Memory B cell (primary cell): ENCODE results near the gene CD47.

Experiments
- ATAC-seq: fragments of 150-1000 bp; cut with Tn5 transposase; 2 replicates; pipeline ENCODE4 v1.10.0; 2021; ENCODE audit warnings: low read depth, mild to moderate bottlenecking, moderate library complexity
- DNase-seq, 2 donors: peaks; one replicate each; pipeline ENCODE4 v3.0.0; 2022; ENCODE audit warnings: low spot score in 2 of 2
- H3K27ac Mint-ChIP-seq: one replicate; pipeline ENCODE4 v1.8.0; 2022; ENCODE audit warnings: mild to moderate bottlenecking, moderate library complexity, mixed read lengths
- H3K27me3 Mint-ChIP-seq: one replicate; pipeline ENCODE4 v1.8.0; 2022; ENCODE audit warnings: mixed read lengths
- H3K36me3 Mint-ChIP-seq: one replicate; pipeline ENCODE4 v1.8.0; 2022; ENCODE audit warnings: mild to moderate bottlenecking, mixed read lengths
- H3K4me1 Mint-ChIP-seq: one replicate; pipeline ENCODE4 v1.8.0; 2022; ENCODE audit warnings: mixed read lengths
- H3K4me3 Mint-ChIP-seq: one replicate; pipeline ENCODE4 v1.8.0; 2022; ENCODE audit warnings: mild to moderate bottlenecking, moderate library complexity, mixed read lengths
- H3K9me3 Mint-ChIP-seq: one replicate; pipeline ENCODE4 v1.8.0; 2022; ENCODE audit warnings: mixed read lengths

CD47 gene

DNA sequence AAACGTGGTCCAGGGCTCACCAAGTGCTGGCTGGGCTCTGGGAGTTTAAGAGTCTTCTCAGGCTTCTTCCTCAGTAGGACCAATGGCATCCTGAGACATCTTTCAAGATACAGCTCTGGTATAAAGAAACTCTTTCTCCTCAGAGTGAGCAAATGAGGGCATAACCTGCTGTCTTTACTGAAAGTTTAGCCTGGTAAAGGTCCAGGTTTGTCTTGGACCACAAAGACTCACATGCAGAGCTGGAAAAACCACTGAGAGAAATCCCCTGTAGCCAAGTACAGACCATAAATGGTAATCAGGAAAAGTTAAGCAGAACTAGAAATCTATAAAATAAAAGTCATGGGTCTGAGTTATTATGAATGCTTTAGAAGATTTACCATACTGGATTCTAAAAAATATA lies 23.1 kb downstream of the CD47 start:
- Mint-ChIP-seq H3K36me3 (peaks cover 37% of the 10 kb centered on the region), H3K4me1 (peaks cover 41% of the 10 kb centered on the region), H3K27me3 (no peaks in the 10 kb centered on the region), H3K4me3 (no peak overlapping the region), H3K27ac (peak overlapping the region; percentile 80), H3K9me3 (no peaks in the 10 kb centered on the region)
- no peak for ATAC-seq
- no peak for DNase-seq

DNA sequence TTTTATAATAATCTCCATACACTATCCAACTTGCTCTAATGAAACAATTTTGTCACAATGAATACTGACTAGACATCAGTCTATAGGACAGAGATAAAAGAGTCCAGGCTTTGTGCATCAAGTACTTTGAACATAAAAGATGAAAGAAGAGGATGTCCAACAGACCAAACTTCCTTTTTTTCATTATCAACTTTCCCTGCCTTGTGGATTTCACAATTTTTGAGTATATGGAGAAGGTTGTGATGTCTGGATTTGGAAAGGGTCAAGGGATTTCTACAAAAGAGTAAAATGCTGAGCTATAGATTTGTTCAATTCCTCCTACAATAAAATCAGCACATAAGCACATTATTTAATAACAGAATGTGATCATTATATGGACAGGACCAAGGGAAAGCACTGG lies 25.7 kb downstream of the CD47 start:
- no peak for DNase-seq
- no peak for ATAC-seq
- Mint-ChIP-seq H3K9me3 (no peaks in the 10 kb centered on the region), H3K36me3 (peaks cover 34% of the 10 kb centered on the region), H3K4me3 (no peak overlapping the region), H3K27me3 (no peaks in the 10 kb centered on the region), H3K4me1 (peaks cover 38% of the 10 kb centered on the region), H3K27ac (peak overlapping the region; percentile 86)

DNA sequence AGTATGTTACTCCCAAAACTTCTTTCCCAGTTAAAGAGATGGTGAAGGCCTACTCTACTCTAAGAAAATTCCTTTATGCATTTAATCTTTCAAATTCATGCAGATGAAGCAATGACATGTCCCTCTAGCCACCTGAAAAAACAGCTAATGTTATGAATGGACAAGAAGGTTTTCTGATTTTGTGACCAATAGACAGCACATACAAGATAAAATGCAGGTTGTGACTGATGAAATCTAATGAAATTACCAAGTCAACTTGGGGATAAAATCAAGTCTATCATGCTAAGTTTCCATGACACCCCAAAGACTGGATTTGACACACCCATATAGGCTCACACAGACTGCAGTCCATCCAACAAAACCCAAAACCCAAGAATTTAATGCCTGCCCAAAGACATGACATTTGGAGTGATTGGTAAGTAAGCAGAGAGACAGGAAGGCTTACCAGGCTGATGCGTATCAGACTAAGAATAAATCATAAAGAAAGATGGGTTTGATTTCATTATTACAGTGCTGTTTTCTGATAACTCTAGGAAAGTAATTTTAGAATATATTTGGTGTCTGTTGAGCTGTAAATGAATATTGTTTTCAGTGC lies 26.4 kb downstream of the CD47 start:
- H3K27me3 Mint-ChIP-seq: no peaks in the 10 kb centered on the region
- no peak overlapping the region for H3K4me3 Mint-ChIP-seq
- no peak for DNase-seq
- no peaks in the 10 kb centered on the region for H3K9me3 Mint-ChIP-seq
- H3K27ac Mint-ChIP-seq: peak overlapping the region; percentile 68
- no peak for ATAC-seq
- H3K36me3 Mint-ChIP-seq: peaks cover 40% of the 10 kb centered on the region
- H3K4me1 Mint-ChIP-seq: peaks cover 39% of the 10 kb centered on the region

DNA sequence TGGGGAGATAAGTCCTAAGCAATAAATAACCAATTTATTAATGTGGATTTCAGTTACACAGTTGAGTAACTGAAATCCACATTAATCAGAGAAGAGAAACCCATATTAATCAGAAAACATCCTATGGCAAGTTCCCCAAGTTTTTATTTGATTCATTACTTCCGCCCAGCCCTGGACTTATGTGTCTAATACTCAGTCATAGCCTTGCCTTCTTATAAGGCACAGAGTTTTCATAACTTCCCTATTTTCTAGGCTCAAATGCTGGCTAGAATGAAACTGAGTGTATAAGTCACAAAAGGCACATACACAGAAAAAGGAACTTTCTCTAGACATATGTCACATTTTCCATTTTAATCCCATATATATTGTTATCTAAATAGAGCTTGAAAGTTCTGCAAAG lies 28.8 kb downstream of the CD47 start:
- peak; percentile 98 for ATAC-seq
- Mint-ChIP-seq H3K9me3 (no peaks in the 10 kb centered on the region), H3K4me1 (peaks cover 36% of the 10 kb centered on the region), H3K27ac (peak overlapping the region; percentile 25), H3K36me3 (peaks cover 32% of the 10 kb centered on the region), H3K27me3 (no peaks in the 10 kb centered on the region), H3K4me3 (no peak overlapping the region)
- peak in 1 of 2 donors; percentile 27 for DNase-seq

DNA sequence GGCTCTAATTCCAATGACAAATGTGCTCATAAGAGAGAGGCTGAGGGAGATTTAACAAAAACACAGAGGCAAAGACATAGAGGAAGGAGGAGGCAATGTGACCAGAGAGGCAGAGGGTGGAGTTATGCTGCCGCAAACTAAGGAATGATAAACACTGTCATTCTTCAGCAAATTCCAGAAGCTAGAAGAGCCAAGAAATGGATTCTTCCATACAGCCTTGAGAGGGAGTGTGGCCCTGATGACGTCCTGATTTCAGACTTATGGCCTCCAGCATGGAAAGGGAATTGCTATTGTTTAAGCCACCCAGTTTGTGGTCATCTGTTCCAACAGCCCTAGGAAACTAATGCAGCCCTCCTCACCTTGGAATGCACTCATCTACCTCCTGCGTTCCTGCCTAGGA lies 30.5 kb downstream of the CD47 start:
- Mint-ChIP-seq H3K27ac (peak overlapping the region; percentile 20), H3K36me3 (peaks cover 31% of the 10 kb centered on the region), H3K4me1 (peaks cover 35% of the 10 kb centered on the region), H3K4me3 (no peak overlapping the region), H3K9me3 (no peaks in the 10 kb centered on the region), H3K27me3 (no peaks in the 10 kb centered on the region)
- DNase-seq (no peak), ATAC-seq (no peak)

DNA sequence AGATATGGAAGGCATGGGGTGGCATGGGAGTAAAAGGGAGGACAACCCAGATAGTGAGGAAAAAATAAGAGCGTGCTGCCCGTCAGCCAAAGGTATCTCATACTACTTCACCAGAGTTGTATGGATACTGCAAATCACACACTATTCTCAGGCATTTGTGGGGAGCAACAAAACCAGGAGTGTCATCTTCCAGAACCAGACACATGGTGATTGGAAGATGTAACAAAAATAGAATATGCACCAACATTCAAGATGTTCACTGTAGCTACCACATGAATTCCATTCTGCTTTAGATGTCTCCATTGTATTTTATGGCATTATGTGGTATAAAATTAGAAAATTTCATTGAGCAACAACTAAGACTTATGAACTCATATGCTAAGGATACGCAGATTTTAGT lies 34.9 kb downstream of the CD47 start:
- H3K9me3 Mint-ChIP-seq: no peaks in the 10 kb centered on the region
- ATAC-seq (no peak), DNase-seq (no peak)
- H3K27me3 Mint-ChIP-seq: no peaks in the 10 kb centered on the region
- H3K4me1 Mint-ChIP-seq: peaks cover 31% of the 10 kb centered on the region
- H3K4me3 Mint-ChIP-seq: no peak overlapping the region
- H3K36me3 Mint-ChIP-seq: peaks cover 39% of the 10 kb centered on the region
- peak overlapping the region; percentile 35 for H3K27ac Mint-ChIP-seq

DNA sequence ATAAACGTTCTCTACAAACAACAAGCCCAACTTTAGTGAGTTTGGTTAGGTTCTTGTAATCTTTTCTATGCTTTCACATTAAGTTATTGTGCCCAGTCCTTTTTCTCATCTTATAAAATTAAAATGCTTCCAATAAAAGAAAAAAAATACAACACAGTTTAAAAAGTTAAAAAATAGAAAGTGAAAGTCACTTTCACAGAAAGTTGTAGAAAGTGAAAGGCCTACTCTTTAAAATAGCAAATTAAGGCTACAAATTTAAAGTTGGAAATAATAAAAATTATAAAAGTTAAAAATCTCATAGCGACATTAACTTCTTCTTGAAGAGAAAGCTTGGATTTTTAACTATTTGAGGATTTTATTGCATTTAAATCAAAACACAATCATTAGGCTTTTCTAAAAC lies 35.9 kb downstream of the CD47 start:
- peaks cover 23% of the 10 kb centered on the region for H3K4me1 Mint-ChIP-seq
- H3K36me3 Mint-ChIP-seq: peaks cover 34% of the 10 kb centered on the region
- H3K27ac Mint-ChIP-seq: no peak overlapping the region
- no peaks in the 10 kb centered on the region for H3K27me3 Mint-ChIP-seq
- no peak for ATAC-seq
- H3K9me3 Mint-ChIP-seq: no peaks in the 10 kb centered on the region
- no peak overlapping the region for H3K4me3 Mint-ChIP-seq
- DNase-seq: no peak

DNA sequence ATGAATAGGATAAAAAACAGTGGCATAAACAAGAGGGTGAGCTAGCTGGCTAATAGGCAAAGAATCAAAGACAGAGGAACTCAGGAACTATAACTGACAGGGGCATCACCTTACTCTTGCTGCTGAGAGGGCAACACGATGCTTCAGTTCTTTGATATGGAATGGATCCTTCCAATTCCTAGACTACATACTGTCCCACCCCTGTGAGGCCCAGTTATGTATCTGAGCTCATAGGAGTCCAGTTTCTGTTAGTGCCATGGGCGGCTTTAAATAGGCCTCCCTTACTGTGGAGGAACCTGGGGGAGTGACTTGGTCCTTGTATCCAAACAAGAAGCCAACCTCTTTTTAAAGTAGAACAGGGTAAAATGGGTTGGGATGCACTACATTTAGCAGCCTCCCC lies 37.3 kb downstream of the CD47 start:
- Mint-ChIP-seq H3K4me3 (no peak overlapping the region), H3K9me3 (no peaks in the 10 kb centered on the region), H3K36me3 (peaks cover 31% of the 10 kb centered on the region), H3K4me1 (peaks cover 20% of the 10 kb centered on the region), H3K27ac (peak overlapping the region; percentile 3), H3K27me3 (no peaks in the 10 kb centered on the region)
- ATAC-seq (no peak), DNase-seq (no peak)

DNA sequence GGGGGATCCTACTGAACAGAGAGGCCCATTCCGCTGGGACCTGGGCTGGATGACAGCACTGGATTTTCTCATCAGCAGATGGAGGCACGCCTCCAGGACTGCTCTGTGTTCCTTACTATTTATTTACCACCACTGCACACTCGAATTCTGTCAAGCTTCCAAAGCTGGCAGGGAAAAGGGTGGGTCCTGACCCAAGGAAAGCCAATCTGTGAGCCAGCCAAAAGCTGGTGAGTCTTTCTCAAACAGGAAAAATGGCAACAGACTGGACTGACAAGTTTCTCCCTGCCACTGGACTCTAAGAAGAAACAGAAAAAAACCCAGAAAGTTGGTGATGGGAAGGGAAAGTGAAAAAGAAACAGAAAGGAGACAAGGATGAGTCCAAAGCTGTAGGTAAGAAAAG lies 37.8 kb downstream of the CD47 start:
- DNase-seq (no peak), ATAC-seq (no peak)
- Mint-ChIP-seq H3K4me3 (no peak overlapping the region), H3K27me3 (no peaks in the 10 kb centered on the region), H3K4me1 (peaks cover 20% of the 10 kb centered on the region), H3K27ac (peak overlapping the region; percentile 3), H3K36me3 (peaks cover 31% of the 10 kb centered on the region), H3K9me3 (no peaks in the 10 kb centered on the region)

DNA sequence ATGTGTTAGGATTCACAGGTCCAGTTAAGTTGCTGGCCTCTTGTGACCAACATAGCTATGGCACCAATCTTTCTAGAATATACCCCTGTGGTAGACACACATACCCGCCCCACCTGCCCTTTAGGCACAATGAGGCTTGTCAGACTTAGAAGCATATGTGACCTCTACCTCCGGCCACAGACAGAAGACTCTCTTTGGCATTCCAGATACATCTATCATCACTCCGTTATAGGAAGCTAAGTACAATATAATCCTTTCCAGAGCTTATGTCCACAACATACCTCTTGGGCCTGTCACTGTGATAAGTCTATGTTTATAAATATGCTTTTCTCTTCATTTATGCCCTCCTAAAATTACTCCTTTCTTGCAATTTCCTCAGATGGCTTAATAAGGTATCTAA lies 39.8 kb downstream of the CD47 start:
- Mint-ChIP-seq H3K4me1 (peaks cover 15% of the 10 kb centered on the region), H3K9me3 (no peaks in the 10 kb centered on the region), H3K27me3 (no peaks in the 10 kb centered on the region), H3K4me3 (no peak overlapping the region), H3K36me3 (peaks cover 34% of the 10 kb centered on the region), H3K27ac (no peak overlapping the region)
- DNase-seq: no peak
- ATAC-seq: no peak

DNA sequence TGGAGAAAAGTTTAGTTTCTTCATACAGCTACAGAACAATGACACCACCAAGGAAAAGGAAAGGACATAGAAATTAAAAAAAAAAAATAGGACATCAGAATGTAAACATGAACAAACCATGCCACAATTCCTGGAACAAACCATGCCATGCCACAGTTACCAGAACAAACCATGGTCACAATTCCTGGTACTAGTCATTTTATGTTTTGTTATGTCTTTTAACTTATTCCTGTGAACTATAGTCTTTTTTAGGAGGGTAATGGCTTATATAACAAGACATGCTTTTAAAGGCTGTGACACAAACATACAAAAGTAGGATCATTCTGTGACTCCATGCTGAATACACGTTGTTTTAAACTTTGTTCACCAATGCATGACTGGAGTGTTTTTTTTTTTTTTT lies 42.8 kb downstream of the CD47 start:
- no peak overlapping the region for H3K27ac Mint-ChIP-seq
- H3K4me1 Mint-ChIP-seq: peaks cover 10% of the 10 kb centered on the region
- ATAC-seq (no peak), DNase-seq (no peak)
- peaks cover 33% of the 10 kb centered on the region for H3K36me3 Mint-ChIP-seq
- no peak overlapping the region for H3K4me3 Mint-ChIP-seq
- no peaks in the 10 kb centered on the region for H3K9me3 Mint-ChIP-seq
- H3K27me3 Mint-ChIP-seq: no peaks in the 10 kb centered on the region

DNA sequence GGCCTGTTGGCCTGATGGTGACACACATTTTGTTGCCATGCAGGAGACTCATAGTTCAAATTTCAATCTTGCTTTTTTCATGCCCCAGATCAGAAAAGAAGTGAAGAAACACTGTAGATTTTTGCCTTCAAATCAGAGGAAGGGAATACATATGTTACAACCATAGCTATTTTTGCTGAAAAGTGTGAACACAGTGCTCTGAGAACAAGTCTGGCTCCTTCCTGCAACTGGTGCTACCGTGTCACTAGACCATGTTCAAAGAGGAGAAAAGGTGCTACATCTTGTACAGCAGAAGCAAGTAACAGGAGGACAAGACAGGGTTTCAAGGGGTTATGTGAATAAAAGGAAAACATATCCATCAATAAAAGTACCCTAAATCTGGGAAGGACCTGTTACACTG lies 44.6 kb downstream of the CD47 start:
- H3K9me3 Mint-ChIP-seq: no peaks in the 10 kb centered on the region
- no peak overlapping the region for H3K4me3 Mint-ChIP-seq
- H3K36me3 Mint-ChIP-seq: peaks cover 21% of the 10 kb centered on the region
- H3K27me3 Mint-ChIP-seq: no peaks in the 10 kb centered on the region
- DNase-seq (no peak), ATAC-seq (no peak)
- H3K27ac Mint-ChIP-seq: peak overlapping the region; percentile 22
- H3K4me1 Mint-ChIP-seq: peaks cover 3% of the 10 kb centered on the region

DNA sequence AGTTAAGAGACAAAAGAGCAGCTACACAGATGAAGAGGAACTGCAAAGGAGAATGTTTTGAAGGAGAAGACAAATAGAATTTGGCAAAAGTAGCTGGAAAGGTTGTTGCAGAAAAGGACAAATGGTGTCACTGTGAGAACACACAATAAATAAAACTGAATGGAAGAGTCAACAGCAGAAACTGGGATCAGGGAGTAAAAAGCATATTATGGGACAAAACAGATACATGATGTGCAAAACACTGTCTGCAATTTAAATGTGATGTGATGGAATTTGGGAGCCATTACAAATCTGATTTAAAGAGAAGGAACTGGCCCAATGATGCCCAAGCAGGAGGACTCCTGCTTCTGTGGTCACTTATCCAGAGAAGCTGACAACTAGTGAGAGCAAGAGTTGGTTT lies 46.1 kb downstream of the CD47 start:
- H3K9me3 Mint-ChIP-seq: no peaks in the 10 kb centered on the region
- H3K27me3 Mint-ChIP-seq: no peaks in the 10 kb centered on the region
- ATAC-seq: no peak
- no peak for DNase-seq
- peak overlapping the region; percentile 5 for H3K27ac Mint-ChIP-seq
- H3K36me3 Mint-ChIP-seq: peaks cover 23% of the 10 kb centered on the region
- H3K4me3 Mint-ChIP-seq: no peak overlapping the region
- peaks cover 3% of the 10 kb centered on the region for H3K4me1 Mint-ChIP-seq

DNA sequence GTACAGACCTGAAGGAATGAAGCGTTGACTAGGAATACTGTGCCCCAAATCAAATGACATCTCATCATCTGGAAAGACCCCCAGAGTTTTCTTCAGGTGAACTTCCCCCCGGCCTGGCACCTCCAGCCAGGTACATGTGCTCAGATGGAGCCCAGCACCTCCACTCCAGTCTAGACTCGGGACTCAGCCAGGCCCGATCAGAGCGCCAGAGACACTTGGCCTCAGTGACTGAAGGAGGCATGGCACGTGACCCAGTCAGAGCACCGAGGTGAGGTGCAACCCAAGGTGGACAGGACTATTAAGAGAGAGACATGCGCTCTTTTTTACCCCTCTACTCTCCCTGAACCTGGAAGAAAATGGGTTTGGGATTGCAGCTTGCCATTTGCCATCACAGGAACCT lies 48.5 kb downstream of the CD47 start:
- Mint-ChIP-seq H3K4me1 (peaks cover 11% of the 10 kb centered on the region), H3K36me3 (peaks cover 20% of the 10 kb centered on the region), H3K9me3 (no peaks in the 10 kb centered on the region), H3K27ac (no peak overlapping the region), H3K4me3 (no peak overlapping the region), H3K27me3 (no peaks in the 10 kb centered on the region)
- ATAC-seq: no peak
- no peak for DNase-seq

DNA sequence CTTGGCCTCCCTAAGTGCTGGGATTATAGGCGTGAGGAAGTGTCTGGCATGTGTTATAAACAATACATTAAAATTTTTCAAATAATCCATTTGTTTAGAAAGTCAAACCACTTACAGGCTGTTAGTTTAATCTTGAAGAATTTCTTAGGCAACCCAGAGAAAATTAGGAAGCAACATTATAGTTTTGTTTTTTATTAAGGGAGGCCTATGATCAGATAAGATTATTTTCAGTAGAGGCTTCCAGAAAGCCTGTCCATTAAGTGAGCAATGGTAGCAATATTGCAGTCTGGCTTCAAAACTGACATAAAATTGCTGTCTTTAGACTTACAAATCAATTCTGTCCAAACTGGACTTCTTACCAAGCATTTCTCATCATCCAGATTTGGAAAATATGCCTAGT lies 49.6 kb downstream of the CD47 start:
- Mint-ChIP-seq H3K9me3 (no peaks in the 10 kb centered on the region), H3K4me3 (no peak overlapping the region), H3K36me3 (peaks cover 14% of the 10 kb centered on the region), H3K27me3 (no peaks in the 10 kb centered on the region), H3K4me1 (peaks cover 22% of the 10 kb centered on the region), H3K27ac (peak overlapping the region; percentile 88)
- ATAC-seq (no peak), DNase-seq (no peak)
